ENCODE data around the gene LANCL2. TPM values are rescaled to one million over a fixed set of nuclear protein-coding genes. Genes with fewer than 3 reads are reported as not detected.

The LANCL2 gene
- total RNA-seq, 6 donors from 2014 or later = 4.6 to 19.9 (median 12.6) TPM

- TF ChIP-seq EP300 (IDR thresholded peaks at IDR 0.05) (no peak), POLR2A (IDR thresholded peaks at IDR 0.05) (no peak), POLR2AphosphoS5 (IDR thresholded peaks at IDR 0.05) (no peak), CTCF (IDR thresholded peaks at IDR 0.05) (no peak)
- Histone ChIP-seq H3K27ac (no peak overlapping the region), H3K4me3 (no peak overlapping the region), H3K4me1 (no peaks in the 10 kb centered on the region), H3K27me3 (no peaks in the 10 kb centered on the region), H3K9me3 (no peaks in the 10 kb centered on the region), H3K36me3 (no peaks in the 10 kb centered on the region)
- DNase-seq = no peak
- WGBS, 2 donors = 90 to 95% methylated on average over 2 of the region's 2 CpGs
- ATAC-seq (ENCODE audit: low FRiP score in 2 of 2) = no peak
Observed at GRCh38 chr7:55374213-55374612, 9.1 kb downstream of the LANCL2 start.

- no peak for ATAC-seq (ENCODE audit: low FRiP score in 2 of 2)
- H3K9me3 ChIP-seq = no peaks in the 10 kb centered on the region
- TF ChIP-seq EP300 (IDR thresholded peaks at IDR 0.05) (no peak), POLR2A (IDR thresholded peaks at IDR 0.05) (no peak), POLR2AphosphoS5 (IDR thresholded peaks at IDR 0.05) (no peak), CTCF (IDR thresholded peaks at IDR 0.05) (no peak)
- 90 to 96% methylated on average over 4 of the region's 4 CpGs for WGBS, 2 donors
- no peaks in the 10 kb centered on the region for H3K27me3 ChIP-seq
- H3K4me3 ChIP-seq = no peak overlapping the region
- no peaks in the 10 kb centered on the region for H3K4me1 ChIP-seq
- no peaks in the 10 kb centered on the region for H3K36me3 ChIP-seq
- no peak overlapping the region for H3K27ac ChIP-seq
- no peak for DNase-seq
Observed at GRCh38 chr7:55375237-55375636, 10.1 kb downstream of the LANCL2 start.

GRCh38 chr7:55377162-55377817 is 12.2 kb downstream of the LANCL2 start:
- Histone ChIP-seq H3K36me3 (no peaks in the 10 kb centered on the region), H3K27me3 (no peaks in the 10 kb centered on the region), H3K4me1 (no peaks in the 10 kb centered on the region), H3K27ac (no peak overlapping the region), H3K4me3 (no peak overlapping the region), H3K9me3 (no peaks in the 10 kb centered on the region)
- TF ChIP-seq CTCF (IDR thresholded peaks at IDR 0.05) = no peak
- no peak for TF ChIP-seq POLR2A (IDR thresholded peaks at IDR 0.05)
- TF ChIP-seq POLR2AphosphoS5 (IDR thresholded peaks at IDR 0.05) = no peak
- TF ChIP-seq EP300 (IDR thresholded peaks at IDR 0.05) = no peak
- ATAC-seq (ENCODE audit: low FRiP score in 2 of 2) (no peak), DNase-seq (no peak)
- WGBS, 2 donors = 87% methylated on average over 4 of the region's 4 CpGs

- DNase-seq (no peak), ATAC-seq (ENCODE audit: low FRiP score in 2 of 2) (no peak)
- Histone ChIP-seq H3K4me3 (no peak overlapping the region), H3K9me3 (no peaks in the 10 kb centered on the region), H3K36me3 (no peaks in the 10 kb centered on the region), H3K4me1 (no peaks in the 10 kb centered on the region), H3K27me3 (no peaks in the 10 kb centered on the region), H3K27ac (no peak overlapping the region)
- 84 to 89% methylated on average over 3 of the region's 3 CpGs for WGBS, 2 donors
- TF ChIP-seq POLR2AphosphoS5 (IDR thresholded peaks at IDR 0.05) (no peak), POLR2A (IDR thresholded peaks at IDR 0.05) (no peak), EP300 (IDR thresholded peaks at IDR 0.05) (no peak), CTCF (IDR thresholded peaks at IDR 0.05) (no peak)
Observed at GRCh38 chr7:55379285-55379684, 14.1 kb downstream of the LANCL2 start.

GRCh38 chr7:55381189-55381588 is 16.1 kb downstream of the LANCL2 start:
- no peaks in the 10 kb centered on the region for H3K9me3 ChIP-seq
- no peak overlapping the region for H3K27ac ChIP-seq
- H3K4me1 ChIP-seq = no peaks in the 10 kb centered on the region
- ATAC-seq (ENCODE audit: low FRiP score in 2 of 2) (no peak), DNase-seq (no peak)
- no peaks in the 10 kb centered on the region for H3K27me3 ChIP-seq
- H3K36me3 ChIP-seq = no peaks in the 10 kb centered on the region
- 79 to 96% methylated on average over 6 of the region's 6 CpGs for WGBS, 2 donors
- TF ChIP-seq EP300 (IDR thresholded peaks at IDR 0.05) (no peak), POLR2AphosphoS5 (IDR thresholded peaks at IDR 0.05) (no peak), POLR2A (IDR thresholded peaks at IDR 0.05) (no peak), CTCF (IDR thresholded peaks at IDR 0.05) (no peak)
- H3K4me3 ChIP-seq = no peak overlapping the region
